ENCODE results near the gene SLC17A3.

DNA sequence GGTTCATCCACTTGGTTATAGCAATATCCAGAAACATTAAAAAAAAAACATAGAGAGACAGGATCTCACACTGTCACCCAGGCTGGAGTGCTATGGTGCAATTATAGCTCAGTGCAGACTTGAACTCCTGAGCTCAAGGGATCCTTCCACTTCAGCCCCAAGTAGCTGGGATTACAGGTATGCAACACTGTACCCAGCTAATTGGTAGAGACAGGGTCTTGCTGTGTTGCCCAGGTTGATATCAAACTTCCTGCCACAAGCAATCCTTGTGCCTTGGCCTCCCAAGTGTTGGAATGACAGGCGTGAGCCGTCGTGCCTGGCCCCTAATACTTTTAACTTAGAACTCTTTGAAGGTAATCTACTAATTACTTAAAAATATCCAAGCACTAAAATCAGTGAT lies 41.4 kb downstream of the SLC17A3 start:
- TF ChIP-seq, protein P1, sequence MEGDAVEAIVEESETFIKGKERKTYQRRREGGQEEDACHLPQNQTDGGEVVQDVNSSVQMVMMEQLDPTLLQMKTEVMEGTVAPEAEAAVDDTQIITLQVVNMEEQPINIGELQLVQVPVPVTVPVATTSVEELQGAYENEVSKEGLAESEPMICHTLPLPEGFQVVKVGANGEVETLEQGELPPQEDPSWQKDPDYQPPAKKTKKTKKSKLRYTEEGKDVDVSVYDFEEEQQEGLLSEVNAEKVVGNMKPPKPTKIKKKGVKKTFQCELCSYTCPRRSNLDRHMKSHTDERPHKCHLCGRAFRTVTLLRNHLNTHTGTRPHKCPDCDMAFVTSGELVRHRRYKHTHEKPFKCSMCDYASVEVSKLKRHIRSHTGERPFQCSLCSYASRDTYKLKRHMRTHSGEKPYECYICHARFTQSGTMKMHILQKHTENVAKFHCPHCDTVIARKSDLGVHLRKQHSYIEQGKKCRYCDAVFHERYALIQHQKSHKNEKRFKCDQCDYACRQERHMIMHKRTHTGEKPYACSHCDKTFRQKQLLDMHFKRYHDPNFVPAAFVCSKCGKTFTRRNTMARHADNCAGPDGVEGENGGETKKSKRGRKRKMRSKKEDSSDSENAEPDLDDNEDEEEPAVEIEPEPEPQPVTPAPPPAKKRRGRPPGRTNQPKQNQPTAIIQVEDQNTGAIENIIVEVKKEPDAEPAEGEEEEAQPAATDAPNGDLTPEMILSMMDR (IDR thresholded peaks at IDR 0.05; ENCODE audit: borderline replicate concordance, extremely low read depth, low read length, poor library complexity, severe bottlenecking): no peak
- TF ChIP-seq EZH2 (IDR thresholded peaks at IDR 0.05; ENCODE audit: borderline replicate concordance, low read depth, low read length, severe bottlenecking): no peak
